RWPE2 (cell line): ENCODE measurements around the gene MRPS18A.

Experiments used
- ATAC-seq: fragments of 200-7000 bp; cut with Tn5 transposase; 3 replicates; pipeline ENCODE4 v1.9.1; 2021; ENCODE audit warnings: low read depth
- DNase-seq: peaks from one replicate; pipeline ENCODE4 v3.0.0-alpha.2; 2020; ENCODE audit warnings: low spot score
- H3K27ac ChIP-seq: fragments of 450-650 bp; 2 replicates; pipeline ENCODE4 v1.5.1; 2017; ENCODE audit warnings: mild to moderate bottlenecking; ENCODE audit not compliant: poor library complexity, severe bottlenecking
- H3K27me3 ChIP-seq: fragments of 250-450 bp; sonication (Bioruptor Pico); 2 replicates; pipeline ENCODE4 v1.5.1; 2021; ENCODE audit warnings: mild to moderate bottlenecking, moderate library complexity; ENCODE audit not compliant: insufficient read depth, poor library complexity, severe bottlenecking
- H3K36me3 ChIP-seq: fragments of 250-450 bp; sonication (Bioruptor Pico); 2 replicates; pipeline ENCODE4 v1.5.1; 2020; ENCODE audit warnings: low read depth, mild to moderate bottlenecking, moderate library complexity
- H3K4me1 ChIP-seq: fragments of 250-450 bp; sonication (Bioruptor Pico); 2 replicates; pipeline ENCODE4 v1.5.1; 2021; ENCODE audit warnings: mild to moderate bottlenecking, moderate library complexity; ENCODE audit not compliant: insufficient read depth, poor library complexity, severe bottlenecking
- H3K4me3 ChIP-seq: fragments of 250-450 bp; sonication (Bioruptor Pico); 2 replicates; pipeline ENCODE4 v1.5.1; 2021; ENCODE audit warnings: mild to moderate bottlenecking, moderate library complexity; ENCODE audit not compliant: severe bottlenecking
- H3K9me3 ChIP-seq: fragments of 250-450 bp; sonication (Bioruptor Pico); 2 replicates; pipeline ENCODE4 v1.5.1; 2021; ENCODE audit warnings: mild to moderate bottlenecking, moderate library complexity; ENCODE audit not compliant: severe bottlenecking
- CTCF ChIP-seq: fragments of 450-650 bp; IDR thresholded peaks from one replicate; pipeline ENCODE4 v1.5.1; 2017; ENCODE audit warnings: mild to moderate bottlenecking, moderate library complexity; ENCODE audit not compliant: poor library complexity, severe bottlenecking

Gene MRPS18A

GRCh38 chr6:43628393-43629103, 59.0 kb downstream of the MRPS18A start:
- H3K27me3 ChIP-seq, result no peaks in the 10 kb centered on the region
- ATAC-seq, result 0 out of 3 replicates have a peak, but pooled peaks have one; percentile 10
- TF ChIP-seq CTCF, result no peak
- DNase-seq, result peak; percentile 66
- no peaks in the 10 kb centered on the region for H3K9me3 ChIP-seq
- peak overlapping the region; percentile 83 for H3K4me3 ChIP-seq
- H3K36me3 ChIP-seq, result peaks cover 45% of the 10 kb centered on the region
- peaks cover 14% of the 10 kb centered on the region for H3K4me1 ChIP-seq
- peak overlapping the region; percentile 87 for H3K27ac ChIP-seq

- peak overlapping the region; percentile 83 for H3K4me3 ChIP-seq
These were observed 60.4 kb downstream of the MRPS18A start for GRCh38 chr6:43627008-43627825.

GRCh38 chr6:43625393-43625992, 62.1 kb downstream of the MRPS18A start:
- no peak for DNase-seq
- no peaks in the 10 kb centered on the region for H3K9me3 ChIP-seq
- no peak overlapping the region for H3K27ac ChIP-seq

More at GRCh38 chr6:43627008-43627825, 60.4 kb downstream of the MRPS18A start:
- Histone ChIP-seq H3K4me1 (peaks cover 14% of the 10 kb centered on the region), H3K9me3 (no peaks in the 10 kb centered on the region), H3K36me3 (peaks cover 58% of the 10 kb centered on the region), H3K27ac (peak overlapping the region; percentile 87), H3K27me3 (no peaks in the 10 kb centered on the region)
- ATAC-seq, result peak; percentile 15
- no peak for TF ChIP-seq CTCF
- peak; percentile 80 for DNase-seq

GRCh38 chr6:43624786-43625288, 62.8 kb downstream of the MRPS18A start:
- DNase-seq (no peak), ATAC-seq (no peak)
- H3K36me3 ChIP-seq, result peaks cover 82% of the 10 kb centered on the region
- peaks cover 14% of the 10 kb centered on the region for H3K4me1 ChIP-seq
- H3K9me3 ChIP-seq, result no peaks in the 10 kb centered on the region
- H3K27ac ChIP-seq, result no peak overlapping the region
- H3K27me3 ChIP-seq, result no peaks in the 10 kb centered on the region
- no peak for TF ChIP-seq CTCF
- H3K4me3 ChIP-seq, result no peak overlapping the region

More at GRCh38 chr6:43625393-43625992, 62.1 kb downstream of the MRPS18A start:
- TF ChIP-seq CTCF, result no peak
- H3K36me3 ChIP-seq, result peaks cover 76% of the 10 kb centered on the region
- H3K4me3 ChIP-seq, result no peak overlapping the region
- H3K27me3 ChIP-seq, result no peaks in the 10 kb centered on the region
- no peak for ATAC-seq
- H3K4me1 ChIP-seq, result peaks cover 14% of the 10 kb centered on the region
